IMR-90 (cell line): ENCODE measurements around the gene CHSY3. TPM values are rescaled to one million over a fixed set of nuclear protein-coding genes. Genes with fewer than 3 reads are reported as not detected.

Experiments
- ATAC-seq: fragments of 200-7000 bp; cut with Tn5 transposase; 2 replicates; pipeline ENCODE4 v1.9.1; 2020; ENCODE audit warnings: low read depth, mild to moderate bottlenecking, moderate library complexity
- BruUV-seq: library from RNA; stranded (reverse); fragments of 400-500 nt; replicated peaks from 2 replicates; lab custom pipeline; 2021; lab: Mats Ljungman, UMichigan
- CTCF ChIA-PET: fragments of 300-600 bp; formaldehyde crosslinking; extraction: SDS; loops from one replicate; lab custom pipeline; 2021; ENCODE audit warnings: antibody characterized with exemption; lab: Yijun Ruan, JAX
- POLR2A ChIA-PET: fragments of 300-600 bp; sonication (Branson Sonifier 250); formaldehyde crosslinking; loops from one replicate; lab custom pipeline; 2022; ENCODE audit warnings: antibody characterized with exemption; ENCODE audit not compliant: unreplicated experiment; lab: Charles Lee
- DNase-seq: peaks from one replicate; pipeline ENCODE4 v3.0.0; 2013
- H2AFZ ChIP-seq: replicated peaks from 2 replicates; pipeline ENCODE3; 2013; ENCODE audit warnings: low read length, mild to moderate bottlenecking; ENCODE audit not compliant: poor library complexity
- H2AK5ac ChIP-seq: 2 replicates; pipeline ENCODE4 v1.6.1; 2013; ENCODE audit warnings: low read depth, low read length, inconsistent platforms
- H2AK9ac ChIP-seq: replicated peaks from 2 replicates; pipeline ENCODE3; 2013; ENCODE audit warnings: mild to moderate bottlenecking, low read depth, low read length, moderate library complexity; ENCODE audit not compliant: poor library complexity
- H2BK120ac ChIP-seq: 2 replicates; pipeline ENCODE4 v1.6.1; 2013; ENCODE audit warnings: low read depth, low read length, inconsistent platforms
- H2BK15ac ChIP-seq: 3 replicates; pipeline ENCODE4 v1.6.1; 2013; ENCODE audit warnings: low read depth, low read length, inconsistent platforms
- H2BK20ac ChIP-seq: 2 replicates; pipeline ENCODE4 v1.6.1; 2013; ENCODE audit warnings: low read depth, mild to moderate bottlenecking, inconsistent platforms, low read length, moderate library complexity
- H2BK5ac ChIP-seq: 2 replicates; pipeline ENCODE4 v1.6.1; 2013; ENCODE audit warnings: mild to moderate bottlenecking, low read depth, low read length, inconsistent platforms; ENCODE audit not compliant: poor library complexity, severe bottlenecking
- H3K14ac ChIP-seq: replicated peaks from 2 replicates; pipeline ENCODE4 v1.6.1; 2013; ENCODE audit warnings: low read depth, low read length, inconsistent platforms
- H3K18ac ChIP-seq: 2 replicates; pipeline ENCODE4 v1.6.1; 2013; ENCODE audit warnings: low read depth, low read length, control low read depth
- H3K23ac ChIP-seq: 2 replicates; pipeline ENCODE4 v1.6.1; 2013; ENCODE audit warnings: low read depth, low read length, inconsistent platforms
- H3K27ac ChIP-seq: 2 replicates; pipeline ENCODE4 v1.5.1; 2013; ENCODE audit warnings: mild to moderate bottlenecking, control low read depth, low read length; ENCODE audit not compliant: insufficient read depth
- H3K27me3 ChIP-seq: 2 replicates; pipeline ENCODE4 v1.6.1; 2013; ENCODE audit warnings: low read length; ENCODE audit not compliant: control insufficient read depth, insufficient read depth
- H3K36me3 ChIP-seq: 2 replicates; pipeline ENCODE4 v1.6.1; 2013; ENCODE audit warnings: low read length, mixed read lengths; ENCODE audit not compliant: control insufficient read depth, insufficient read depth
- H3K4ac ChIP-seq: 2 replicates; pipeline ENCODE4 v1.6.1; 2013; ENCODE audit warnings: low read depth, low read length, inconsistent platforms
- H3K4me1 ChIP-seq: 2 replicates; pipeline ENCODE4 v1.6.1; 2013; ENCODE audit warnings: low read length, mixed read lengths; ENCODE audit not compliant: control insufficient read depth, insufficient read depth
- H3K4me2 ChIP-seq: 2 replicates; pipeline ENCODE4 v1.6.1; 2013; ENCODE audit warnings: low read depth, mild to moderate bottlenecking, control low read depth, low read length, moderate library complexity
- H3K4me3 ChIP-seq: 2 replicates; pipeline ENCODE4 v1.5.1; 2013; ENCODE audit warnings: low read depth, mild to moderate bottlenecking, control low read depth, low read length, moderate library complexity; ENCODE audit not compliant: insufficient read depth
- H3K56ac ChIP-seq: 2 replicates; pipeline ENCODE4 v1.6.1; 2013; ENCODE audit warnings: low read length, inconsistent platforms; ENCODE audit not compliant: insufficient read depth; ENCODE audit errors: extremely low read depth
- H3K79me1 ChIP-seq, 2 experiments: 2 replicates each; pipeline ENCODE4 v1.6.1; 2013; ENCODE audit warnings: low read length in 2 of 2, inconsistent platforms in 1 of 2, low read depth in 1 of 2
- H3K9ac ChIP-seq: 2 replicates; pipeline ENCODE4 v1.6.1; 2013; ENCODE audit warnings: low read depth, low read length, control low read depth
- H3K9me1 ChIP-seq: 2 replicates; pipeline ENCODE4 v1.6.1; 2013; ENCODE audit warnings: low read length, inconsistent platforms; ENCODE audit not compliant: insufficient read depth
- H3K9me3 ChIP-seq: 2 replicates; pipeline ENCODE4 v1.6.1; 2013; ENCODE audit warnings: low read length; ENCODE audit not compliant: control insufficient read depth, insufficient read depth
- H4K20me1 ChIP-seq: 2 replicates; pipeline ENCODE4 v1.6.1; 2013; ENCODE audit warnings: low read length, inconsistent platforms; ENCODE audit not compliant: insufficient read depth
- H4K5ac ChIP-seq: 2 replicates; pipeline ENCODE4 v1.6.1; 2013; ENCODE audit warnings: mild to moderate bottlenecking, low read depth, low read length, control low read depth
- H4K8ac ChIP-seq, 2 experiments: 2 replicates each; pipeline ENCODE4 v1.6.1; 2013; ENCODE audit warnings: low read depth in 2 of 2, low read length in 2 of 2, control low read depth in 1 of 2, inconsistent platforms in 1 of 2
- H4K91ac ChIP-seq: 2 replicates; pipeline ENCODE4 v1.6.1; 2013; ENCODE audit warnings: low read depth, low read length, inconsistent platforms; ENCODE audit not compliant: insufficient read depth
- BHLHE40 ChIP-seq: fragments of 150-350 bp; IDR thresholded peaks from 2 replicates; pipeline ENCODE4 v1.6.1; 2016; ENCODE audit warnings: mild to moderate bottlenecking, low read depth, low read length
- CEBPB ChIP-seq: IDR thresholded peaks from 2 replicates; pipeline ENCODE4 v1.6.1; 2012; ENCODE audit warnings: low read depth, low read length, improper control_type of control experiment
- CHD1 ChIP-seq: IDR thresholded peaks from 2 replicates; pipeline ENCODE4 v1.6.1; 2012; ENCODE audit warnings: low read depth, low read length, improper control_type of control experiment
- CTCF ChIP-seq: conservative IDR thresholded peaks from 2 replicates; pipeline ENCODE4 v1.5.1; 2012; ENCODE audit warnings: mild to moderate bottlenecking, low read depth, low read length, improper control_type of control experiment
- FOS ChIP-seq: fragments of 150-350 bp; IDR thresholded peaks from 2 replicates; pipeline ENCODE4 v1.6.1; 2016; ENCODE audit warnings: low read depth, low read length
- MAFK ChIP-seq: IDR thresholded peaks from 2 replicates; pipeline ENCODE4 v1.6.1; 2012; ENCODE audit warnings: low read depth, low read length, improper control_type of control experiment
- MAZ ChIP-seq: IDR thresholded peaks from 2 replicates; pipeline ENCODE4 v1.6.1; 2012; ENCODE audit warnings: low read depth, mild to moderate bottlenecking, low read length, improper control_type of control experiment, moderate library complexity, borderline replicate concordance
- NFE2L2 ChIP-seq: fragments of 150-350 bp; IDR thresholded peaks from 2 replicates; pipeline ENCODE4 v1.6.1; 2016; ENCODE audit warnings: low read depth, mild to moderate bottlenecking, low read length
- POLR2A ChIP-seq: IDR thresholded peaks from 2 replicates; pipeline ENCODE4 v1.6.1; 2012; ENCODE audit warnings: mild to moderate bottlenecking, low read depth, low read length
- RAD21 ChIP-seq: IDR thresholded peaks from 2 replicates; pipeline ENCODE4 v1.6.1; 2012; ENCODE audit warnings: low read length, improper control_type of control experiment
- RCOR1 ChIP-seq: IDR thresholded peaks from 2 replicates; pipeline ENCODE4 v1.6.1; 2012; ENCODE audit warnings: mild to moderate bottlenecking, low read length, improper control_type of control experiment; ENCODE audit not compliant: insufficient replicate concordance
- WGBS, 2 experiments: methylation state at CpG; one replicate each; pipeline versions ENCODE4 v1.1.5 to v1.1.7; 2013; ENCODE audit warnings: missing lambda C conversion rate in 2 of 2; ENCODE audit not compliant: insufficient read length in 1 of 2; ENCODE audit errors: extremely low coverage in 2 of 2; 5-methylcytosine and 5-hydroxymethylcytosine counted together
- dilution Hi-C: fragments of 300-500 bp; cut with HindIII; formaldehyde crosslinking; loops from one replicate; pipeline ENCODE4 v1.14.3; 2018; ENCODE audit warnings: low sequenced_read_pairs; ENCODE audit not compliant: unreplicated experiment
- in situ Hi-C: fragments of 300-500 bp; cut with MboI; formaldehyde crosslinking; loops from 3 replicates; pipeline ENCODE4 v1.14.3; 2019; ENCODE audit warnings: low sequenced_read_pairs, inconsistent platforms, mixed read lengths
- intact Hi-C: fragments of 100-400 bp; cut with micrococcal nuclease; formaldehyde crosslinking; loops from 2 replicates; pipeline ENCODE4 v1.10.0; 2022
- polyA plus RNA-seq, 3 experiments: library from polyadenylated mRNA; depleted of rRNA; stranded (reverse); fragments of >200 nt; gene quantifications; 2 replicates each; pipeline ENCODE4 v1.2.3, GENCODE V29; 2012; ENCODE audit warnings: low replicate concordance in 1 of 3
- total RNA-seq: library from RNA; depleted of rRNA; stranded (reverse); fragments of >200 nt; gene quantifications from 2 replicates; pipeline ENCODE4 v1.2.3, GENCODE V29; 2012
- TF ChIP-seq, protein P1 (sequence below): fragments of 150-350 bp; IDR thresholded peaks from 2 replicates; pipeline ENCODE4 v1.6.1; 2017; ENCODE audit warnings: mild to moderate bottlenecking, antibody characterized with exemption, low read length, low read depth
- TF ChIP-seq, protein P2 (sequence below): fragments of 150-350 bp; IDR thresholded peaks from 2 replicates; pipeline ENCODE4 v1.6.1; 2016; ENCODE audit warnings: low read depth, mild to moderate bottlenecking, low read length, moderate library complexity, borderline replicate concordance

CHSY3 gene
- total and polyA plus RNA-seq, 2 of the 4 experiments (the other 2 are of a cell fraction), result 0.62 to 1.3 TPM

DNA sequence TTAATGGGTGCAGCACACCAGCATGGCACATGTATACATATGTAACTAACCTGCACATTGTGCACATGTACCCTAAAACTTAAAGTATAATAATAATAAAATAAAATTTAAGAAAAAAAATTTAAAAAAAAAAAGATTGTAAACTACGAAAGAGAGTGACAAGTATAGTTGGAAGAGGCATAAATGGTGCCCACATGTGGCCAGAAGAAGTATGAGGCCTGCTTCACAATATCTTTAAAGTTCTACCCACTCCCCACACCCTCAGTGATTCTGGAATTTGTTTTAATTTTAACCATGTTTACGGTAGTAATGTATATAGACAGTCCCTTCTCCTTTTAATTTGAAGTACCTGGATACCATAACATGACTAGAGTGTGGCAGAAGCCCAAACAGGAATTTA, 172.7 kb downstream of the CHSY3 start:
- Histone ChIP-seq H4K20me1 (no peaks in the 10 kb centered on the region), H2BK5ac (no peak overlapping the region), H3K18ac (no peak overlapping the region), H2AK5ac (no peak overlapping the region), H3K27me3 (no peaks in the 10 kb centered on the region), H3K4me2 (no peak overlapping the region), H3K14ac (no peak overlapping the region), H2AK9ac (no peak overlapping the region), H3K27ac (no peak overlapping the region), H2AFZ (no peak overlapping the region), H2BK20ac (no peak overlapping the region), H2BK15ac (no peak overlapping the region), H3K23ac (no peak overlapping the region), H4K8ac (no peak overlapping the region), H3K9ac (no peak overlapping the region), H3K4ac (no peak overlapping the region), H3K36me3 (no peaks in the 10 kb centered on the region), H3K79me1 (no peaks in the 10 kb centered on the region), H3K4me1 (no peaks in the 10 kb centered on the region), H4K5ac (no peak overlapping the region), H3K4me3 (no peak overlapping the region), H3K9me1 (no peaks in the 10 kb centered on the region), H3K56ac (no peak overlapping the region), H3K9me3 (no peaks in the 10 kb centered on the region), H4K91ac (no peak overlapping the region), H2BK120ac (no peak overlapping the region)
- in situ Hi-C loops, result no loop called here
- TF ChIP-seq, protein P1, sequence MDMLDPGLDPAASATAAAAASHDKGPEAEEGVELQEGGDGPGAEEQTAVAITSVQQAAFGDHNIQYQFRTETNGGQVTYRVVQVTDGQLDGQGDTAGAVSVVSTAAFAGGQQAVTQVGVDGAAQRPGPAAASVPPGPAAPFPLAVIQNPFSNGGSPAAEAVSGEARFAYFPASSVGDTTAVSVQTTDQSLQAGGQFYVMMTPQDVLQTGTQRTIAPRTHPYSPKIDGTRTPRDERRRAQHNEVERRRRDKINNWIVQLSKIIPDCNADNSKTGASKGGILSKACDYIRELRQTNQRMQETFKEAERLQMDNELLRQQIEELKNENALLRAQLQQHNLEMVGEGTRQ, result no peak
- TF ChIP-seq, protein P2, sequence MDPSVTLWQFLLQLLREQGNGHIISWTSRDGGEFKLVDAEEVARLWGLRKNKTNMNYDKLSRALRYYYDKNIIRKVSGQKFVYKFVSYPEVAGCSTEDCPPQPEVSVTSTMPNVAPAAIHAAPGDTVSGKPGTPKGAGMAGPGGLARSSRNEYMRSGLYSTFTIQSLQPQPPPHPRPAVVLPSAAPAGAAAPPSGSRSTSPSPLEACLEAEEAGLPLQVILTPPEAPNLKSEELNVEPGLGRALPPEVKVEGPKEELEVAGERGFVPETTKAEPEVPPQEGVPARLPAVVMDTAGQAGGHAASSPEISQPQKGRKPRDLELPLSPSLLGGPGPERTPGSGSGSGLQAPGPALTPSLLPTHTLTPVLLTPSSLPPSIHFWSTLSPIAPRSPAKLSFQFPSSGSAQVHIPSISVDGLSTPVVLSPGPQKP, result no peak
- TF ChIP-seq BHLHE40, result no peak
- no peak for TF ChIP-seq MAZ
- TF ChIP-seq CEBPB, result no peak
- no peak for TF ChIP-seq MAFK
- TF ChIP-seq POLR2A, result no peak
- TF ChIP-seq RAD21, result no peak
- TF ChIP-seq NFE2L2, result no peak
- no peak for TF ChIP-seq CHD1
- no peak for TF ChIP-seq FOS
- TF ChIP-seq CTCF, result no peak
- TF ChIP-seq RCOR1, result no peak
- ChIA-PET CTCF (no interaction called here), POLR2A (no interaction called here)
- no peak for ATAC-seq
- intact Hi-C loops, result no loop called here
- WGBS, 2 experiments, result 100% methylated on average over 1 of the region's 2 CpGs; no CpG with 5 or more reads in 1 of the 2 experiments
- BruUV-seq, result no TSS peak
- no peak for DNase-seq
- dilution Hi-C loops, result no loop called here
